Keratinocyte (primary cell): Measurements from ENCODE around the gene GPR37. TPM values are rescaled to one million over a fixed set of nuclear protein-coding genes. Genes with fewer than 3 reads are reported as not detected.
A peak's percentile ranks its signal among the peaks of the same experiment; 100 is the strongest.

Source experiments
- DNase-seq: peaks from one replicate; pipeline ENCODE4 v3.0.0-alpha.2; 2011; ENCODE audit warnings: low read depth, missing footprints, low spot score
- FAIRE-seq: peaks from 2 replicates; lab custom pipeline; 2011; peaks lifted over from hg19 to GRCh38; lab: Jason Lieb, UNC
- H2AFZ ChIP-seq: 2 replicates; pipeline ENCODE4 v1.6.0; 2012; ENCODE audit warnings: low read length, control low read depth, inconsistent platforms; ENCODE audit not compliant: control insufficient read depth
- H3K27ac ChIP-seq: 2 replicates; pipeline ENCODE4 v1.5.1; 2011; ENCODE audit warnings: low read length; ENCODE audit not compliant: control insufficient read depth, insufficient read depth
- H3K27me3 ChIP-seq: 3 replicates; pipeline ENCODE4 v1.6.0; 2011; ENCODE audit warnings: low read length; ENCODE audit not compliant: control insufficient read depth, insufficient read depth; ENCODE audit errors: extremely low read depth
- H3K36me3 ChIP-seq, 2 experiments: 2 replicates in 1 of 2; 3 replicates in 1 of 2; pipeline ENCODE4 v1.5.1; 2011; ENCODE audit warnings: low read length in 2 of 2, mild to moderate bottlenecking in 1 of 2; ENCODE audit not compliant: control insufficient read depth in 2 of 2, insufficient read depth in 2 of 2; ENCODE audit errors: extremely low read depth in 1 of 2
- H3K4me1 ChIP-seq: 3 replicates; pipeline ENCODE4 v1.5.1; 2011; ENCODE audit warnings: low read length; ENCODE audit not compliant: control insufficient read depth, insufficient read depth; ENCODE audit errors: extremely low read depth
- H3K4me2 ChIP-seq: 3 replicates; pipeline ENCODE4 v1.6.0; 2011; ENCODE audit warnings: low read depth, low read length; ENCODE audit not compliant: control insufficient read depth, insufficient read depth; ENCODE audit errors: extremely low read depth
- H3K4me3 ChIP-seq, 3 experiments: fragments of 200-600 bp in 1 of 3; sonication (generic) in 1 of 3; 2 replicates in 2 of 3; 3 replicates in 1 of 3; pipeline ENCODE4 v1.5.1; 2011 to 2016; ENCODE audit warnings: low read length in 3 of 3, mild to moderate bottlenecking in 3 of 3, control low read depth in 2 of 3, inconsistent platforms in 1 of 3, low read depth in 1 of 3, mixed read lengths in 1 of 3, mixed run types in 1 of 3, moderate library complexity in 1 of 3; ENCODE audit not compliant: control insufficient read depth in 2 of 3, insufficient read depth in 2 of 3; ENCODE audit errors: extremely low read depth in 1 of 3
- H3K79me2 ChIP-seq: 2 replicates; pipeline ENCODE4 v1.6.0; 2012; ENCODE audit warnings: low read length; ENCODE audit not compliant: control insufficient read depth, insufficient read depth
- H3K9ac ChIP-seq: 3 replicates; pipeline ENCODE4 v1.6.0; 2011; ENCODE audit warnings: low read length; ENCODE audit not compliant: control insufficient read depth, insufficient read depth; ENCODE audit errors: extremely low read depth
- H3K9me1 ChIP-seq: 3 replicates; pipeline ENCODE4 v1.6.0; 2011; ENCODE audit warnings: low read length; ENCODE audit not compliant: control insufficient read depth, insufficient read depth; ENCODE audit errors: extremely low read depth
- H3K9me3 ChIP-seq: 2 replicates; pipeline ENCODE4 v1.5.1; 2012; ENCODE audit warnings: low read depth, low read length; ENCODE audit not compliant: control insufficient read depth
- H4K20me1 ChIP-seq: 3 replicates; pipeline ENCODE4 v1.6.0; 2011; ENCODE audit warnings: low read length; ENCODE audit not compliant: control insufficient read depth, insufficient read depth; ENCODE audit errors: extremely low read depth
- EZH2 ChIP-seq: IDR thresholded peaks from one replicate; pipeline ENCODE4 v1.6.1; 2012; ENCODE audit warnings: inconsistent platforms, mild to moderate bottlenecking, low read length, moderate library complexity
- dilution Hi-C: fragments of 300-500 bp; cut with MboI; formaldehyde crosslinking; loops from one replicate; pipeline ENCODE4 v1.7.0; 2020; ENCODE audit warnings: low sequenced_read_pairs; ENCODE audit not compliant: extremely low pct_ligation_motif_present
- polyA plus RNA-seq, 5 experiments: library from polyadenylated mRNA; depleted of rRNA in 3 of 5; stranded (reverse) in 3 of 5; stranded (forward) in 1 of 5; unstranded in 1 of 5; fragments of >200 nt; gene quantifications; 1 replicate in 1 of 5; 2 replicates in 3 of 5; 3 replicates in 1 of 5; pipeline versions ENCODE4 v1.2.1 to v1.2.3, GENCODE V29; 2011 to 2012; ENCODE audit warnings: missing spikeins in 2 of 5, low read depth in 1 of 5, low replicate concordance in 1 of 5
- TF ChIP-seq, protein P1 (sequence below), 3 experiments: IDR thresholded peaks in 1 of 3; conservative IDR thresholded peaks in 1 of 3; optimal IDR thresholded peaks in 1 of 3; 2 replicates in 2 of 3; 3 replicates in 1 of 3; pipeline versions ENCODE3 to v1.5.1; 2011; ENCODE audit warnings: low read length in 3 of 3, mild to moderate bottlenecking in 3 of 3, moderate library complexity in 2 of 3, control low read depth in 1 of 3, inconsistent platforms in 1 of 3; ENCODE audit not compliant: insufficient read depth in 2 of 3; ENCODE audit errors: extremely low read depth in 1 of 3

Gene GPR37
- polyA plus RNA-seq, 1 donor (not counting 4 experiments of a cell fraction or from before 2014, with no cell fraction given) = 0.58 TPM

DNA sequence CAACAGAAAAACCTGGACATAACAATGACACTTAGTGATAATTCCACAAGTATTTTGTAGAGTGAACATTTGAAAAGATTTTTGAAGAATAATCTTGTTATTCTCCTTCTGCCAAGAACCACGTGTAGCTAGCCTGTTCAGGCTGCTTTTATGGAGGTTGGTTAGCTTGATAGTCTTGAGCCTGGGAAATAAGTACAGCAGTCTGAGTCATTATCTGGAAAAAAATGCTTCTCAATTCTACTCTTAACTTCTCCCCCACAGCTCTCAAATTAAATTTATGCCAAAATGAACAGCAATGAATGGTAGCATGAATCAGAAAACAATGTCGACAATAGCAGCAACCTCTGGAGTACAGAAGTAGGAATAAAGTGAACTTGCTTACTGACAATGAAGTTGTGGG is 63.2 kb downstream of the GPR37 start:
- no peak for DNase-seq
- H3K9me3 ChIP-seq = no peaks in the 10 kb centered on the region
- FAIRE-seq = peak; percentile 78

DNA sequence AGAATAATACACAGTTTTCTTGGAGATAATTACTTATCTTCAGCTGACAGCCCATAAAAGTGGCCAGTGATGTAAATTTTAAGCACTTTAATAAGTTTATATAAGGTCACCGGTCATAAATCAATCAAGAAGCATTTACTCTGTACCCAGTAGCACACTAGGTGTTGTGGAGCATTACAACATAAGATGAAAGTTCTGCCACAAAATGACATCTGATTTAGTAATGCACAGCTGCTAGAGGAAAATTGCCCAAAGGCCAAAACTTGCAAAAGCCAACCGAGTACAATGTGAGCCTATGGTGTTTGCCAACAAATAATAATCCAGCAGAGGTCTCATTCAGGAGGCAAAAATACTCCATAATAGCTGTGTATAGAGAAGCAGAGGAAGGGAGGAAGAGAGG is 63.6 kb downstream of the GPR37 start:
- H3K4me1 ChIP-seq = peaks cover 12% of the 10 kb centered on the region
- no peak overlapping the region for H3K9ac ChIP-seq
- H3K9me1 ChIP-seq = no peaks in the 10 kb centered on the region
- TF ChIP-seq, protein P1, sequence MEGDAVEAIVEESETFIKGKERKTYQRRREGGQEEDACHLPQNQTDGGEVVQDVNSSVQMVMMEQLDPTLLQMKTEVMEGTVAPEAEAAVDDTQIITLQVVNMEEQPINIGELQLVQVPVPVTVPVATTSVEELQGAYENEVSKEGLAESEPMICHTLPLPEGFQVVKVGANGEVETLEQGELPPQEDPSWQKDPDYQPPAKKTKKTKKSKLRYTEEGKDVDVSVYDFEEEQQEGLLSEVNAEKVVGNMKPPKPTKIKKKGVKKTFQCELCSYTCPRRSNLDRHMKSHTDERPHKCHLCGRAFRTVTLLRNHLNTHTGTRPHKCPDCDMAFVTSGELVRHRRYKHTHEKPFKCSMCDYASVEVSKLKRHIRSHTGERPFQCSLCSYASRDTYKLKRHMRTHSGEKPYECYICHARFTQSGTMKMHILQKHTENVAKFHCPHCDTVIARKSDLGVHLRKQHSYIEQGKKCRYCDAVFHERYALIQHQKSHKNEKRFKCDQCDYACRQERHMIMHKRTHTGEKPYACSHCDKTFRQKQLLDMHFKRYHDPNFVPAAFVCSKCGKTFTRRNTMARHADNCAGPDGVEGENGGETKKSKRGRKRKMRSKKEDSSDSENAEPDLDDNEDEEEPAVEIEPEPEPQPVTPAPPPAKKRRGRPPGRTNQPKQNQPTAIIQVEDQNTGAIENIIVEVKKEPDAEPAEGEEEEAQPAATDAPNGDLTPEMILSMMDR (optimal IDR thresholded peaks at IDR 0.05 in 1 of 3, IDR thresholded peaks at IDR 0.05 in 1 of 3, conservative IDR thresholded peaks at IDR 0.05 in 1 of 3; ENCODE audit: extremely low read depth in 1 of 3, insufficient read depth in 2 of 3, low read length in 3 of 3) = no peak
- no peak for TF ChIP-seq EZH2
- H3K4me3 ChIP-seq = no peak overlapping the region
- no peak overlapping the region for H3K27ac ChIP-seq
- H3K36me3 ChIP-seq = no peaks in the 10 kb centered on the region
- no peak for DNase-seq
- H3K27me3 ChIP-seq = no peaks in the 10 kb centered on the region
- H3K9me3 ChIP-seq = no peaks in the 10 kb centered on the region
- no peak overlapping the region for H3K4me2 ChIP-seq
- no peaks in the 10 kb centered on the region for H3K79me2 ChIP-seq
- FAIRE-seq = peak; percentile 61
- H4K20me1 ChIP-seq = no peaks in the 10 kb centered on the region
- dilution Hi-C loops = no loop called here
- H2AFZ ChIP-seq = no peak overlapping the region

More for the DNA sequence above, 63.2 kb downstream of the GPR37 start:
- Histone ChIP-seq H2AFZ (no peak overlapping the region), H3K4me3 (no peak overlapping the region), H4K20me1 (no peaks in the 10 kb centered on the region), H3K4me2 (no peak overlapping the region), H3K27ac (no peak overlapping the region), H3K79me2 (no peaks in the 10 kb centered on the region), H3K27me3 (no peaks in the 10 kb centered on the region), H3K36me3 (no peaks in the 10 kb centered on the region), H3K4me1 (peaks cover 12% of the 10 kb centered on the region), H3K9ac (no peak overlapping the region), H3K9me1 (no peaks in the 10 kb centered on the region)
- TF ChIP-seq, protein P1 (optimal IDR thresholded peaks at IDR 0.05 in 1 of 3, IDR thresholded peaks at IDR 0.05 in 1 of 3, conservative IDR thresholded peaks at IDR 0.05 in 1 of 3; ENCODE audit: extremely low read depth in 1 of 3, insufficient read depth in 2 of 3, low read length in 3 of 3) = no peak
- TF ChIP-seq EZH2 = no peak
- dilution Hi-C loops = no loop called here
